GM21529 (cell line): ENCODE measurements around the gene PRPF8.
"Not testable (repeated sequence)": the region's sequence is repeated elsewhere in the genome, so short reads cannot be mapped to it uniquely, and the experiment has no call there.

Source experiments
- ATAC-seq: cut with Tn5 transposase; IDR thresholded peaks from one replicate; pipeline ENCODE4 v1.9.1; 2021; ENCODE audit not compliant: unreplicated experiment

PRPF8 gene

GRCh38 chr17:1716912-1717695 is 32.4 kb upstream of the PRPF8 start:
- ATAC-seq, result peak; percentile 42

GRCh38 chr17:1716076-1716911 is 31.6 kb upstream of the PRPF8 start:
- ATAC-seq, result peak; percentile 73

GRCh38 chr17:1715803-1716075 is 31.1 kb upstream of the PRPF8 start:
- no peak for ATAC-seq

- ATAC-seq, result no peak
Measured at GRCh38 chr17:1714980-1715802, 30.5 kb upstream of the PRPF8 start.

- ATAC-seq, result no peak
Measured at GRCh38 chr17:1714427-1714979, 29.8 kb upstream of the PRPF8 start.

- no peak for ATAC-seq
Measured at GRCh38 chr17:1713878-1714426, 29.3 kb upstream of the PRPF8 start.

DNA sequence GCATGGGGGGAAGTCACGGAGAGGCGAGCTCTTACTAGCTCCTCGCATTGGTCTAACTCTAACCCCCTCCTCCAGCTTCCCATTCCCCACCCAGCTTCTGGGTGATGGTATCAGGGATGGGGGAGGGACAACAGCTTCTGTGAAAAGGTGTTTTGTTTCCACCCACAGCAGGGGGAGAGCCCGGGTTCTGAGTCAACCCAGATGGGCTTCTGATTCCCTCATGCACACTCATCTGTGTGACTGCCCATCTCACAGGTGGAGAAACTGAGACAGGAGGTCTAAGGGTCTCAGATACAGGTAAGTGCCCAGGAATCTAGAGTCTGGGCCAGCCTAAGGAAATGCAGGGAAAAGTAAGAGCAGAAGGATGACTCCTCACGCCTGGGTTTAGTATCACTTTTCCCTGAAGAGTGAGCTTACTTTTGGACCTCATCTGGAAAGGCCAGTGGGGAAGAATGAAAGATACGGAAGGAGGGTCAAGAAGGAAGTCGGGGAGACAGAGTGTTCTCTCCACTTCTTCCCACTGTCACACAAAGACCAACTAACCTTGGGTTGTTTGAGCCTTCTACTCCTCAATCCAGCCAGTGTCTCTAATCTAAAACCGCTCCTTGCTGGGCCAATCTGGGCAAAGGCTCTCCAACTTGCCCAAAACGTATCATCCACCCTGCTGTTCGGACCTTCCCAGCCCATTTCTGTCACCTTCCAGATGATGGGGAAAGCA is 28.7 kb upstream of the PRPF8 start:
- no peak for ATAC-seq

DNA sequence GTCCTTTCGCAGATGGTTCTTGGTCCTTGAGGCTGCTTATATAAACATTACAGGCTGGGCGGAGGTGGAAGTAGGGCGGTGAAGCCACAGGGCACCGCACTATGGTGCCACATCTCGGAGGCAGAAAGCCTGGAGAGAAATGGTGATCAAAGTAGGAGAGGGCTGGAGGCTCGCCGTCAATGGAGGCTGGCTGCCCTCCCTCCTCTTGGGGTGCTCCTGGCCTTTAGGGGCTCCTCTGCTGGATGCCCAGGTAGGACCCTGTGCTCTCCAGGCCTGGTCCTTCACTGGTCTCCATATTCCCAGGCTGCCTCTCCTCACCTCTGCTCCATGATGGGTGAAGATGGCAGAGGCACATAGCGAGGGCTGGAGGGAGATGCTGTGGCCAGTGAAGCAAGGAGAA is 27.6 kb upstream of the PRPF8 start:
- no peak for ATAC-seq

GRCh38 chr17:1711804-1712203 is 27.1 kb upstream of the PRPF8 start:
- ATAC-seq, result no peak

DNA sequence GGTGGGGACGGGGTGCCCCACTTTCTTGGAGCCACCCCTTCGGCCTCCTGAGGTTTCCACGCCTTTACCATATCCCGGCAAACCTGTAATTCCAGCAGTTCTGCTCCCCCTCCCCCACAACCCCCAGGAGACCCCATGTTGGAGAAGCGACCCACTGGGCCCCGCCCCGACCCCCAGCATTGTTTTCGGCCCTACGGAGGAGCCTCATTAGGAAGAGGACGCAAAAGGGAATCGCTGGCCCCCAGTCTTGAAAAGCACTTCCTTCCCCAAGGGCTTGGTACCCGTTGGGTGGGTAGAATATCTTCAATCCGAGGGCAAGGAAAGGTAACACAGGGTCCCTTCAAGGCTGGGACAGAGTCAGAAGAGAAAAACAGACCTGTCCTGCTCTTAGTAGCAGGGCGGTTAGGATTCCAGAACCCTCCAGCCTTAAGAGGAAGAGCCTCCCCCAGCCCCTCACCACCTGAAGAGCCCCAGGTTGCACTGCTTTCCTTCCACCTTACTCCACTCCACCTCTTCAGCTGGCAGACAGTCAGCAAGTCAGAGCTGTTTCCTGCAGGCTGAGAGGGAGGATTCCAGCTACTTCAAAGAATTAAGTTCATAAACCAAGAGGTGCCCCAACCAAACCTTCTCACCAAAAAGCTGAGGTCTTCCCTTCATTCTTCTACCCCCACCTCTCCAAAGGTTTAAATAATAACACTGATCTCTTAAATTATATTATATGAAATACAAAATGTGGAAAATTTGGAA is 26.3 kb upstream of the PRPF8 start:
- no peak for ATAC-seq

GRCh38 chr17:1709971-1710806 is 25.5 kb upstream of the PRPF8 start, which contains the start of gene TLCD2:
Gene TLCD2 (minus strand): TSS chr17:1710377. CDS start chr17:1710242, 135 bp downstream.
- ATAC-seq, result no peak

DNA sequence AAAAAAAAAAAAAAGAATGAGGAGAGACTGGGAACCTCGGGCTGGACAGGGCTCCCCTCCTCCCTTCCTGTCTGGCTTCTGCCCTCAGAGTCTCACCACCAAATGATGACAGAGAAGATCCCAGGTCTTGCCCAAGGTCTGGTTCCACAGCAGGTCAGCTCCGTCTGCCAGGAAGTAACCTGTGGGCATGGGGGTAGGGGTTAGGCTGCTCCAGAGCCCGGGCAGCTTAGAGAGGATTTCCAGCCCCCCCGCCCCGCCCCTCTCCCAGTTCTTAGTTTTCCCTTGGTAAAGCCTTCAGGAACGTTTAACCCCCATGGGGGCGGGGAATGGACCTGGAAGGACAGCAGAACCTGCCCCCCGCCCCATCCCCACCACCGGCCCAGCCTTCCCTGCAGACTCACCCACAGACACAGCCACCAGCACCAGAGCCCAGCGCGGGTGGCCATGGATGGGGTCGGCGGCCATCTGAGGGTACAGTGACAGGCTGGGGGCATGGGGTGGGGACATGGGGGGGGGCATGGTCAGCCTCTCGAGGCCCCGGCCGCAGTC is 24.8 kb upstream of the PRPF8 start:
- no peak for ATAC-seq

GRCh38 chr17:1708791-1709346 is 24.2 kb upstream of the PRPF8 start:
- not testable (repeated sequence) for ATAC-seq

- no peak for ATAC-seq
Measured at GRCh38 chr17:1707107-1707506, 22.4 kb upstream of the PRPF8 start.

DNA sequence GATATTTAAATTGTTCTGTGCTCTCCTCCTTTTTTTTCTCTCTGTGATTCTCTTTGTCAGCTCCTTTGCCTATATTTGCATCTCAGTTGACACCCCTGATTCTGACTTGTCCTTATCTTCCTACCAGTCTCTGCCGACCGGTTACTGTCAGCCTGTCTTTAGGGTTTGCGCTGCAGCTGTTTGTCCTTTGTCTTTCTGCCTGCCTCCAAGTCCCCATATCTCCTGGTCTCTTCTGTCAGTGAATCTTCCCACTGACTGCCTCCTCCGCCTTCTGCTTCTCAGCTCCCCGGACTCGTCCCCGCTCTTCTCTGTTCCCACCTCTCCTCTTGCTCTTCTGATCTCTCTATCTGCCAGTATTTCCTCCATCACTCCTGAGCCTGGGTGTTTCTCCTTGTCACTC is 20.3 kb upstream of the PRPF8 start:
- ATAC-seq, result no peak

- ATAC-seq, result no peak
Measured at GRCh38 chr17:1703063-1703462, 18.4 kb upstream of the PRPF8 start.

DNA sequence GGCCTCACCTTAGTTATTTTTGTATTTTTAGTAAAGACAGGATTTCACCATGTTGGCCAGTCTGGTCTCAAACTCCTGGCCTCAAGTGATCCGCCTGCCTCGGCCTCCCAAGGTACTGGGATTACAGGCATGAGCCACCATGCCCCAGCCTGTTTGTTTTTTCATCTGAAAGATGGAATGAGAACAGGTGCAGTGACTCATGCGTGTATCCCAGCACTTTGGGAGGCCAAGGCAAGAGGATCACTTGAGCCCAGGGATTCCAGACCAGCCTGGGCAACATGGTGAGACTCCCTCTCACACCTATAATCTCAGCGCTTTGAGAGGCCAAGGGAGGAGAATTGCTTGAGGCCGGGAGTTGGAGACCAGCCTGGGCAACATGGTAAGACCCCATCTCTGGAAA is 15.2 kb upstream of the PRPF8 start:
- ATAC-seq, result not testable (repeated sequence)

- no peak for ATAC-seq
Measured at GRCh38 chr17:1697681-1698080, 13.0 kb upstream of the PRPF8 start.
